Measurements from ENCODE around the gene UNC79. TPM values are rescaled to one million over a fixed set of nuclear protein-coding genes. Genes with fewer than 3 reads are reported as not detected.

UNC79 gene
- total and polyA plus RNA-seq, 2 experiments from 2014 or later: 0.04 TPM; not detected in 1

DNA sequence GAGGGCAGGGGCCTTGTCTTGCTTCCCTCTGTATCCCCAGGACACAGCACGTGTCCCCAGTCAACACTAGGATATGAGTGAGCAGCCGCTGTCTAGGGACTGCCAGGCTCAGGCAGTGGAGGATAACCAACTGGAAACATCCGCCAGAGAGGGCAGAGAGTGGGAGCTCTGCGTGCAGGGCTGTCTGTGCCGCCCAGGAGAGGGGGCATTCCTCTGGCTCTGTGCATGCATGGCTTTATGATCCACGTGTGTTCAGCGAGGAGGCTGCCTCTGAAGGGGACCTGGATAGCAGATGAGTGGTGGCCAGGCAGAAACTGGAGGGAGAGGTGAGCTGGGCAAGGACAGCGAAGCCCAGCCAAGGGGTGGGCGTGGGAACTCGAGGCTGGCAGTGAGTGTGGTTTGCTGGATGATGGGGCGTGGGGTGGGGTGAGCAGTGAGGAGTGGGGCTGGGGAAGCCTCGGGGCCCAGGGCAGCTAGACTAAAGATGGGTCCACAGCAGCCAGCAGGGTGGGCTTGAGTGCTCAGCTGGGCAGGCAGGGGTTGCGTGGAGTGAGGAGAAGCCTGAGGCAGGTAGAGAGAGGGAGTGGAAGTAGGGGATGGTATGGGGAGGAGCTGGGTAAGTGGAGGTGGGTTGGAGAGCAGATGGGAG is 284.7 kb downstream of the UNC79 start:
- H3K9me3 ChIP-seq (ENCODE audit: low read depth): no peaks in the 10 kb centered on the region
- DNase-seq: no peak
- H3K9ac ChIP-seq: no peak overlapping the region
- no peaks in the 10 kb centered on the region for H3K79me2 ChIP-seq (ENCODE audit: insufficient read depth)
- no peak overlapping the region for H3K4me3 ChIP-seq
- H3K4me2 ChIP-seq (ENCODE audit: unreplicated experiment): no peak overlapping the region
- H3K27me3 ChIP-seq (replicated peaks; ENCODE audit: insufficient read depth): no peaks in the 10 kb centered on the region
- H3F3A ChIP-seq (ENCODE audit: insufficient read depth): no peaks in the 10 kb centered on the region
- H3K27ac ChIP-seq: no peak overlapping the region
- TF ChIP-seq EZH2 (IDR thresholded peaks at IDR 0.05; ENCODE audit: insufficient read depth, poor library complexity, severe bottlenecking) (no peak), EZH2phosphoT487 (IDR thresholded peaks at IDR 0.05; ENCODE audit: insufficient read depth, low read depth) (no peak)
- H3K9me2 ChIP-seq (ENCODE audit: insufficient read depth): no peaks in the 10 kb centered on the region
- no peak overlapping the region for H2AFZ ChIP-seq
- 20 to 21% methylated on average over 8 to 13 of the region's 13 CpGs for WGBS, 2 experiments (ENCODE audit: low coverage in 1 of 2, low lambda C conversion rate in 2 of 2, missing lambda C conversion rate in 2 of 2)
- no peaks in the 10 kb centered on the region for H4K20me1 ChIP-seq (ENCODE audit: insufficient read depth)
- no peaks in the 10 kb centered on the region for H3K36me3 ChIP-seq (ENCODE audit: low read depth)
- in situ Hi-C loops (cut with MboI): no loop called here
- H3K4me1 ChIP-seq (ENCODE audit: insufficient read depth): no peaks in the 10 kb centered on the region

GRCh38 chr14:93716002-93716745 is 285.4 kb downstream of the UNC79 start:
- H3K27ac ChIP-seq: no peak overlapping the region
- H3K27me3 ChIP-seq (replicated peaks; ENCODE audit: insufficient read depth): no peaks in the 10 kb centered on the region
- DNase-seq: no peak
- no peaks in the 10 kb centered on the region for H3F3A ChIP-seq (ENCODE audit: insufficient read depth)
- H3K79me2 ChIP-seq (ENCODE audit: insufficient read depth): no peaks in the 10 kb centered on the region
- no peaks in the 10 kb centered on the region for H3K9me2 ChIP-seq (ENCODE audit: insufficient read depth)
- H4K20me1 ChIP-seq (ENCODE audit: insufficient read depth): no peaks in the 10 kb centered on the region
- H3K4me2 ChIP-seq (ENCODE audit: unreplicated experiment): no peak overlapping the region
- 49 to 51% methylated on average over 8 of the region's 8 CpGs for WGBS, 2 experiments (ENCODE audit: low coverage in 1 of 2, low lambda C conversion rate in 2 of 2, missing lambda C conversion rate in 2 of 2)
- H3K4me1 ChIP-seq (ENCODE audit: insufficient read depth): no peaks in the 10 kb centered on the region
- H3K9me3 ChIP-seq (ENCODE audit: low read depth): no peaks in the 10 kb centered on the region
- H3K36me3 ChIP-seq (ENCODE audit: low read depth): no peaks in the 10 kb centered on the region
- no peak for TF ChIP-seq EZH2 (IDR thresholded peaks at IDR 0.05; ENCODE audit: insufficient read depth, poor library complexity, severe bottlenecking)
- TF ChIP-seq EZH2phosphoT487 (IDR thresholded peaks at IDR 0.05; ENCODE audit: insufficient read depth, low read depth): no peak
- in situ Hi-C loops (cut with MboI): no loop called here
- H2AFZ ChIP-seq: no peak overlapping the region
- no peak overlapping the region for H3K4me3 ChIP-seq
- no peak overlapping the region for H3K9ac ChIP-seq

DNA sequence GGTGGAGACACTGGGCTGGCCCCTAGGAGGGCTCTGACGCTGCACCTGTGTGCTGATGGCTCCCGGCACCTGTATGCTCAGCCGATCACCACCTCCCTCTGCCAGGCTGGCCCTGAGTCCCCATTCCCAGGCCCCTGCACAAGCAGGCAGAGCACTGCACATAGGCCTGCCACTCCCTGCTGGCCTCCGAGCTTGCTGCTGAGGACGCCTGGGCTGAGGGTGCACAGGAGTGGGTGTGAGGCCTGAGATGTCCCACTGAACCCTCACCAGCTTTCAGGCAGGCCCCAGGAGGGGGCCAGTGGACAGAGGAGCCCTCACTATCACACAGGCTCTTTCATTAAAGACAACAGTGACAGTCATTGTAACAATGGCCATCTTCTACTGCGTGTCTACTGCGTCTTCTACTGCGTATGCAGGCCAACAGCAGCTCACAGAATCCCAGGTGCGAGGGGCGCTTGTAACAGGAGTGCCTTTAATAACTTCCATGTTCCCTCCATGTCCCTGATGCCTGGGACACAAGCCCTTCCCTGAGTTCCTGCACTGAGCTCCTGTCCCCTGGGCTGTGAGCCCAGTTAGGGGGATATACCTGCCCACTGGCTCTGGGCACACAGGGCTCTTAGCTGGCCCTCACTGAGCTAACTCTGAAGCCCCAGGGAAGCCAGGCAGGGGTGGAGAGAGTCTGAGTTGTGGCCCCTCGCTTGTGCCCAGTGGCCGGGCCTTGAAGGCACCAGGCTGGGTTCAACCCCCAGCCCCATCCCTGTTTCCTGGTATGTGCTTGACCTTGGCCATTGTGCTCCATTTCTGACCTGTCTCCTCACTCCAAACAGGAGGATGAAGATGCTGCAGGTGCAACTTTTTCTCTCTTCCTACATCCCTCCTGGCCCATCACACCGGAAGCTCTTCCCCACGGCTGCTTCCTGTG is 286.3 kb downstream of the UNC79 start:
- Histone ChIP-seq H3K4me2 (ENCODE audit: unreplicated experiment) (no peak overlapping the region), H3K4me3 (no peak overlapping the region), H3K9me3 (ENCODE audit: low read depth) (no peaks in the 10 kb centered on the region), H3K9me2 (ENCODE audit: insufficient read depth) (no peaks in the 10 kb centered on the region), H3K27me3 (replicated peaks; ENCODE audit: insufficient read depth) (no peaks in the 10 kb centered on the region), H3K79me2 (ENCODE audit: insufficient read depth) (no peaks in the 10 kb centered on the region), H3K9ac (no peak overlapping the region), H3K36me3 (ENCODE audit: low read depth) (no peaks in the 10 kb centered on the region), H3F3A (ENCODE audit: insufficient read depth) (no peaks in the 10 kb centered on the region), H3K4me1 (ENCODE audit: insufficient read depth) (no peaks in the 10 kb centered on the region), H3K27ac (no peak overlapping the region), H2AFZ (no peak overlapping the region), H4K20me1 (ENCODE audit: insufficient read depth) (no peaks in the 10 kb centered on the region)
- 57 to 65% methylated on average over 13 to 14 of the region's 14 CpGs for WGBS, 2 experiments (ENCODE audit: low coverage in 1 of 2, low lambda C conversion rate in 2 of 2, missing lambda C conversion rate in 2 of 2)
- DNase-seq: no peak
- in situ Hi-C loops (cut with MboI): no loop called here
- TF ChIP-seq EZH2 (IDR thresholded peaks at IDR 0.05; ENCODE audit: insufficient read depth, poor library complexity, severe bottlenecking) (no peak), EZH2phosphoT487 (IDR thresholded peaks at IDR 0.05; ENCODE audit: insufficient read depth, low read depth) (no peak)

DNA sequence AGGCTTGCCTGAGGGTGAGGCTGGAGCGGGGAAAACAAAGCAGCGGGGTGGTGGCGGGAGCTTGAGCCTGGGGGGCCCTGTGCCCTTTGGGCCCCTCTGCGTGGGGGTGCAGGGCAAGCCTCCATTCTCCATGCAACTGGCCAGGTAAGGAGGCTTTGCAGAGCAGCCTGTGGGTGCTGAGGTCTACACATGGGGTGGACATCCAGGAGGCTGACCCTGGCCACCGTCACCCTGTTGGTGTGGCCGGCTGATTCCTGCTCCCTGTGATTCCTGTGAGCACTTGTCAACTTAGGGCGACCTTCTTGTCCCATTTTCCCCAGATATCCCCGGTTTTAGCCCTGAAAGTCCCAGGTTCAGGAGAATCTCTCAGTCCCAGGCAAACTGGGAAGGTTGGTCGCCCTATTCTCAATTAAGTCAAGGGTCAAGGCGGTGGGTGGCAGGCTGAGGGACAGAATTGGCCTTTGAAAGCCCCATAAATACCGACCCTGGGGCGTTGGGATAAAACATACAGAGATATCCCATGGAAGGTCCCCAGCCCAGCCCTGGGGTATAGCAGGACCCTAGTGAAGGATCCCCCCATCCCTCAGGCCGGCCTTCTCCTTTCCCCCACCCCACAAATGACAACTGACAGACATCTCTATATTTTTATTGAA is 287.1 kb downstream of the UNC79 start:
- TF ChIP-seq EZH2 (IDR thresholded peaks at IDR 0.05; ENCODE audit: insufficient read depth, poor library complexity, severe bottlenecking) (no peak), EZH2phosphoT487 (IDR thresholded peaks at IDR 0.05; ENCODE audit: insufficient read depth, low read depth) (no peak)
- Histone ChIP-seq H3K79me2 (ENCODE audit: insufficient read depth) (no peaks in the 10 kb centered on the region), H3K9ac (no peak overlapping the region), H3K9me3 (ENCODE audit: low read depth) (no peaks in the 10 kb centered on the region), H3K4me1 (ENCODE audit: insufficient read depth) (no peaks in the 10 kb centered on the region), H3K4me3 (no peak overlapping the region), H3K4me2 (ENCODE audit: unreplicated experiment) (no peak overlapping the region), H3K27ac (no peak overlapping the region), H3F3A (ENCODE audit: insufficient read depth) (no peaks in the 10 kb centered on the region), H3K27me3 (replicated peaks; ENCODE audit: insufficient read depth) (no peaks in the 10 kb centered on the region), H3K36me3 (ENCODE audit: low read depth) (no peaks in the 10 kb centered on the region), H4K20me1 (ENCODE audit: insufficient read depth) (no peaks in the 10 kb centered on the region), H2AFZ (no peak overlapping the region), H3K9me2 (ENCODE audit: insufficient read depth) (no peaks in the 10 kb centered on the region)
- 53 to 54% methylated on average over 13 of the region's 13 CpGs for WGBS, 2 experiments (ENCODE audit: low coverage in 1 of 2, low lambda C conversion rate in 2 of 2, missing lambda C conversion rate in 2 of 2)
- in situ Hi-C loops (cut with MboI): no loop called here
- DNase-seq: no peak
